HL-60 (cell line): Measurements from ENCODE around the gene FCMR.

Experiments
- CTCF ChIP-seq: IDR thresholded peaks from one replicate; pipeline ENCODE4 v1.5.1; 2011; ENCODE audit warnings: low read length, control low read depth, inconsistent platforms; ENCODE audit not compliant: insufficient read depth
- GABPA ChIP-seq: IDR thresholded peaks from 2 replicates; pipeline ENCODE4 v1.6.1; 2012; ENCODE audit warnings: low read depth
- REST ChIP-seq: IDR thresholded peaks from 2 replicates; pipeline ENCODE4 v1.6.1; 2012; ENCODE audit warnings: low read depth; ENCODE audit not compliant: insufficient replicate concordance

GRCh38 chr1:206957639-206958038, 35.9 kb upstream of the FCMR start:
- TF ChIP-seq CTCF: no peak
- no peak for TF ChIP-seq GABPA
- no peak for TF ChIP-seq REST
